Caco-2 (cell line): ENCODE measurements around the gene KCNT2. TPM values are rescaled to one million over a fixed set of nuclear protein-coding genes. Genes with fewer than 3 reads are reported as not detected.

Experiments
- BruUV-seq: library from RNA; stranded (reverse); fragments of 400-500 nt; replicated peaks from 2 replicates; lab custom pipeline; 2021; lab: Mats Ljungman, UMichigan
- CTCF ChIA-PET: fragments of 300-600 bp; sonication (Branson Sonifier 250); formaldehyde crosslinking; loops from one replicate; lab custom pipeline; 2022; ENCODE audit warnings: antibody characterized with exemption; lab: Charles Lee
- POLR2A ChIA-PET: fragments of 300-600 bp; sonication (Branson Sonifier 250); formaldehyde crosslinking; loops from one replicate; lab custom pipeline; 2022; ENCODE audit warnings: antibody characterized with exemption; lab: Charles Lee
- DNase-seq, 2 experiments: peaks; one replicate each; pipeline versions ENCODE4 v3.0.0 to v3.0.0-alpha.2; 2020 to 2022
- H3K27me3 ChIP-seq: replicated peaks from 2 replicates; pipeline ENCODE4 v1.6.0; 2011; ENCODE audit warnings: low read length; ENCODE audit not compliant: control insufficient read depth, insufficient read depth
- H3K36me3 ChIP-seq: 2 replicates; pipeline ENCODE4 v1.5.1; 2011; ENCODE audit warnings: low read length; ENCODE audit not compliant: control insufficient read depth, insufficient read depth
- H3K4me1 ChIP-seq: fragments of 250-450 bp; sonication (Bioruptor Pico); 2 replicates; pipeline ENCODE4 v1.5.1; 2020; ENCODE audit warnings: mild to moderate bottlenecking
- H3K4me3 ChIP-seq: 2 replicates; pipeline ENCODE4 v1.5.1; 2011; ENCODE audit warnings: low read depth, mild to moderate bottlenecking, control low read depth, low read length
- H3K9me3 ChIP-seq: fragments of 250-450 bp; sonication (Bioruptor Pico); 2 replicates; pipeline ENCODE4 v1.5.1; 2020; ENCODE audit warnings: mild to moderate bottlenecking, moderate library complexity
- H3K27ac Mint-ChIP-seq: one replicate; pipeline ENCODE4 v1.8.0; 2022; ENCODE audit warnings: mixed read lengths; ENCODE audit not compliant: unreplicated experiment
- H3K27me3 Mint-ChIP-seq: one replicate; pipeline ENCODE4 v1.8.0; 2022; ENCODE audit warnings: mixed read lengths; ENCODE audit not compliant: insufficient read depth, unreplicated experiment
- H3K36me3 Mint-ChIP-seq: one replicate; pipeline ENCODE4 v1.8.0; 2022; ENCODE audit warnings: mild to moderate bottlenecking, mixed read lengths; ENCODE audit not compliant: insufficient read depth, unreplicated experiment
- H3K4me1 Mint-ChIP-seq: one replicate; pipeline ENCODE4 v1.8.0; 2022; ENCODE audit warnings: low read depth, mixed read lengths; ENCODE audit not compliant: unreplicated experiment
- H3K4me3 Mint-ChIP-seq: one replicate; pipeline ENCODE4 v1.8.0; 2022; ENCODE audit warnings: mild to moderate bottlenecking, moderate library complexity, mixed read lengths; ENCODE audit not compliant: unreplicated experiment
- H3K9me3 Mint-ChIP-seq: one replicate; pipeline ENCODE4 v1.8.0; 2022; ENCODE audit warnings: mixed read lengths; ENCODE audit not compliant: unreplicated experiment
- CTCF ChIP-seq, 2 experiments: fragments of 200-600 bp in 1 of 2; IDR thresholded peaks; 1 replicate in 1 of 2; 2 replicates in 1 of 2; pipeline versions ENCODE4 v1.5.1 to v1.8.0; 2011 to 2022; ENCODE audit warnings: antibody characterized with exemption in 1 of 2, control low read depth in 1 of 2, inconsistent platforms in 1 of 2, low read depth in 1 of 2, low read length in 1 of 2, mild to moderate bottlenecking in 1 of 2, moderate library complexity in 1 of 2; ENCODE audit not compliant: insufficient read depth in 1 of 2, severe bottlenecking in 1 of 2, unreplicated experiment in 1 of 2
- intact Hi-C: fragments of 100-400 bp; cut with micrococcal nuclease; formaldehyde crosslinking; loops from one replicate; pipeline ENCODE4 v1.10.0; 2022; ENCODE audit not compliant: unreplicated experiment
- total RNA-seq: library from RNA; stranded (reverse); gene quantifications from 2 replicates; pipeline ENCODE4 v1.2.3, GENCODE V29; 2022

KCNT2 gene
- total RNA-seq, 1 experiment from 2014 or later = not detected

- POLR2A ChIA-PET = no interaction called here
- Histone ChIP-seq H3K4me3 (no peak overlapping the region), H3K27me3 (no peaks in the 10 kb centered on the region), H3K9me3 (no peaks in the 10 kb centered on the region), H3K36me3 (no peaks in the 10 kb centered on the region), H3K4me1 (no peaks in the 10 kb centered on the region)
- CTCF ChIA-PET = no interaction called here
- no peak for DNase-seq
- H3K36me3 Mint-ChIP-seq = no peaks in the 10 kb centered on the region
- H3K4me3 Mint-ChIP-seq = no peak overlapping the region
- no peaks in the 10 kb centered on the region for H3K27me3 Mint-ChIP-seq
- no peaks in the 10 kb centered on the region for H3K4me1 Mint-ChIP-seq
- no peak overlapping the region for H3K27ac Mint-ChIP-seq
- no peak for TF ChIP-seq CTCF (IDR thresholded peaks at IDR 0.05; ENCODE audit: insufficient read depth in 1 of 2, low read depth in 1 of 2, low read length in 1 of 2, severe bottlenecking in 1 of 2, unreplicated experiment in 1 of 2)
- no peaks in the 10 kb centered on the region for H3K9me3 Mint-ChIP-seq
- no TSS peak for BruUV-seq
- intact Hi-C loops = no loop called here
These were observed 182.7 kb downstream of the KCNT2 start for GRCh38 chr1:196425513-196425912.

- no peaks in the 10 kb centered on the region for H3K27me3 ChIP-seq
- H3K4me1 ChIP-seq = no peaks in the 10 kb centered on the region
- ChIA-PET POLR2A (no interaction called here), CTCF (no interaction called here)
- H3K9me3 ChIP-seq = no peaks in the 10 kb centered on the region
- Mint-ChIP-seq H3K9me3 (no peaks in the 10 kb centered on the region), H3K4me1 (no peaks in the 10 kb centered on the region), H3K27me3 (no peaks in the 10 kb centered on the region), H3K27ac (no peak overlapping the region), H3K4me3 (no peak overlapping the region), H3K36me3 (no peaks in the 10 kb centered on the region)
- no peak for TF ChIP-seq CTCF (IDR thresholded peaks at IDR 0.05; ENCODE audit: insufficient read depth in 1 of 2, low read depth in 1 of 2, low read length in 1 of 2, severe bottlenecking in 1 of 2, unreplicated experiment in 1 of 2)
- DNase-seq = no peak
- no peaks in the 10 kb centered on the region for H3K36me3 ChIP-seq
- no TSS peak for BruUV-seq
- intact Hi-C loops = no loop called here
- no peak overlapping the region for H3K4me3 ChIP-seq
These were observed 184.6 kb downstream of the KCNT2 start for GRCh38 chr1:196423612-196424011.

GRCh38 chr1:196418772-196419171 is 189.5 kb downstream of the KCNT2 start:
- no peaks in the 10 kb centered on the region for H3K4me1 Mint-ChIP-seq
- H3K4me3 ChIP-seq = no peak overlapping the region
- H3K4me3 Mint-ChIP-seq = no peak overlapping the region
- no peaks in the 10 kb centered on the region for H3K36me3 Mint-ChIP-seq
- H3K27me3 ChIP-seq = no peaks in the 10 kb centered on the region
- no TSS peak for BruUV-seq
- H3K9me3 Mint-ChIP-seq = no peaks in the 10 kb centered on the region
- intact Hi-C loops = no loop called here
- TF ChIP-seq CTCF (IDR thresholded peaks at IDR 0.05; ENCODE audit: insufficient read depth in 1 of 2, low read depth in 1 of 2, low read length in 1 of 2, severe bottlenecking in 1 of 2, unreplicated experiment in 1 of 2) = no peak
- POLR2A ChIA-PET = no interaction called here
- no peak for DNase-seq
- CTCF ChIA-PET = no interaction called here
- no peaks in the 10 kb centered on the region for H3K4me1 ChIP-seq
- no peaks in the 10 kb centered on the region for H3K9me3 ChIP-seq
- H3K27me3 Mint-ChIP-seq = no peaks in the 10 kb centered on the region
- no peak overlapping the region for H3K27ac Mint-ChIP-seq
- H3K36me3 ChIP-seq = no peaks in the 10 kb centered on the region
